Measurements from ENCODE around the gene VKORC1.

DNA sequence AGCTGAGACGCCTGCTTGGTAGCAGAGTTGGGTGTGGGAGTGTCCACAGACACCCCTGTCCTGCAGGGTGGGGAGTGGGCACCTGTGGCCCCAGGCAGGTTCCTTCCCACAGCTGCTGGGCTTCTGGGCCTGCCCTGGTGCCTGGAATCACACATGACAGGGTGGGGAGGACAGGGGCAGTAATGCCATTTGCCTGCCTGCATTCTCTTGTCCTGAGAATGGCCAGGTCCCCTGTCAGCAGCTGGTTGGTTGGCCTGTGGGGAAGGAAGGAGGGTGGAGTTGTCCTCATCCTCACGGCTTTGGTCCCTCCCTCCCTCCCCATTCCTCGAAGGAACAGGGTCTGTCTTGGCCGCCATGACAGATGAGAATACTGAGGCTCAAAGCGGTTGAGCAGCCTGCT, 11.0 kb downstream of the VKORC1 start:
- TF ChIP-seq EZH2 (IDR thresholded peaks at IDR 0.05; ENCODE audit: low read length, unreplicated experiment) (no peak), EZH2phosphoT487 (IDR thresholded peaks at IDR 0.05; ENCODE audit: borderline replicate concordance, low read length) (no peak)
- TF ChIP-seq, protein P1, sequence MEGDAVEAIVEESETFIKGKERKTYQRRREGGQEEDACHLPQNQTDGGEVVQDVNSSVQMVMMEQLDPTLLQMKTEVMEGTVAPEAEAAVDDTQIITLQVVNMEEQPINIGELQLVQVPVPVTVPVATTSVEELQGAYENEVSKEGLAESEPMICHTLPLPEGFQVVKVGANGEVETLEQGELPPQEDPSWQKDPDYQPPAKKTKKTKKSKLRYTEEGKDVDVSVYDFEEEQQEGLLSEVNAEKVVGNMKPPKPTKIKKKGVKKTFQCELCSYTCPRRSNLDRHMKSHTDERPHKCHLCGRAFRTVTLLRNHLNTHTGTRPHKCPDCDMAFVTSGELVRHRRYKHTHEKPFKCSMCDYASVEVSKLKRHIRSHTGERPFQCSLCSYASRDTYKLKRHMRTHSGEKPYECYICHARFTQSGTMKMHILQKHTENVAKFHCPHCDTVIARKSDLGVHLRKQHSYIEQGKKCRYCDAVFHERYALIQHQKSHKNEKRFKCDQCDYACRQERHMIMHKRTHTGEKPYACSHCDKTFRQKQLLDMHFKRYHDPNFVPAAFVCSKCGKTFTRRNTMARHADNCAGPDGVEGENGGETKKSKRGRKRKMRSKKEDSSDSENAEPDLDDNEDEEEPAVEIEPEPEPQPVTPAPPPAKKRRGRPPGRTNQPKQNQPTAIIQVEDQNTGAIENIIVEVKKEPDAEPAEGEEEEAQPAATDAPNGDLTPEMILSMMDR (conservative IDR thresholded peaks at IDR 0.05; ENCODE audit: low read depth, low read length): no peak

All from PC-3 (cell line).